Pulmonary artery endothelial cell (primary cell): Measurements from ENCODE around the gene FMN1. TPM values are rescaled to one million over a fixed set of nuclear protein-coding genes. Genes with fewer than 3 reads are reported as not detected.

Experiments used
- DNase-seq: peaks from one replicate; pipeline ENCODE4 v3.0.0-alpha.2; 2011; ENCODE audit warnings: low read depth, low spot score
- total RNA-seq: library from RNA; depleted of rRNA; stranded (reverse); fragments of >200 nt; gene quantifications from 2 replicates; pipeline ENCODE4 v1.2.3, GENCODE V29; 2014

The FMN1 gene
- total RNA-seq, 1 donor from 2014 or later: under 0.01 TPM

DNA sequence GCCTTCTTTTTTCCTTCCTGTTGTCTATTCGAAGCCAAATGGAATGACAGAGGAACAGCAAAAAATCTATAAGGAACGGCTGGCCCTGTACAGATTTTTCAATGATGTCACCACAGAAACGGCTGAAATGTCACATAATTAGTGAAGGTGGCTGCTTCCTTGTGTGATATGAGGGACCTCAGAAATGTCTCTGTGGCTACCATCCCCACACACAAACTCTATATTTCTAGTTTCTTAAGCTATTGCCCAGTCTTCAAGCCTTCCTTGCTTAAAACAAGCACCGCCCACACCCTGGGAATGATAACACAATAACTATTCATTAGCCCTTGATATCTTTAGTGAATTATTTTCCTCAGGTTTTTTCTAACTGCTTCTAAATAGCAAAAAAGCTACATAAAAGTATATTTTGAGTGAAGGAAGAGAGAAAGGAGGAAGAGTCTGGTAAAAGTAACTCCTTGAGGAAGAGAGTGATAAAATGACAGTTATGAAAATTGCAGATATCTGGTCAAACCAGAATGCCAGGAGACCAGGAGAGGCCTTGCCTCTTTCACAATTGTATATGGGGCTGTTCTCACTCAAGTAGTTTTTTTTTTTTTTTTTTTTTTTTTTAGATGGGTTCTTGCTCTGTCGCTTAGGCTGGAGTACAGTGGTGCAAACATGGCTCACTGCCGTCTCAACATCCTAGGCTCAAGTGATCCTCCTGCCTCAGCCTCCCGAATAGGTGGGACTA lies 38.7 kb downstream of the FMN1 start:
- DNase-seq: no peak

DNA sequence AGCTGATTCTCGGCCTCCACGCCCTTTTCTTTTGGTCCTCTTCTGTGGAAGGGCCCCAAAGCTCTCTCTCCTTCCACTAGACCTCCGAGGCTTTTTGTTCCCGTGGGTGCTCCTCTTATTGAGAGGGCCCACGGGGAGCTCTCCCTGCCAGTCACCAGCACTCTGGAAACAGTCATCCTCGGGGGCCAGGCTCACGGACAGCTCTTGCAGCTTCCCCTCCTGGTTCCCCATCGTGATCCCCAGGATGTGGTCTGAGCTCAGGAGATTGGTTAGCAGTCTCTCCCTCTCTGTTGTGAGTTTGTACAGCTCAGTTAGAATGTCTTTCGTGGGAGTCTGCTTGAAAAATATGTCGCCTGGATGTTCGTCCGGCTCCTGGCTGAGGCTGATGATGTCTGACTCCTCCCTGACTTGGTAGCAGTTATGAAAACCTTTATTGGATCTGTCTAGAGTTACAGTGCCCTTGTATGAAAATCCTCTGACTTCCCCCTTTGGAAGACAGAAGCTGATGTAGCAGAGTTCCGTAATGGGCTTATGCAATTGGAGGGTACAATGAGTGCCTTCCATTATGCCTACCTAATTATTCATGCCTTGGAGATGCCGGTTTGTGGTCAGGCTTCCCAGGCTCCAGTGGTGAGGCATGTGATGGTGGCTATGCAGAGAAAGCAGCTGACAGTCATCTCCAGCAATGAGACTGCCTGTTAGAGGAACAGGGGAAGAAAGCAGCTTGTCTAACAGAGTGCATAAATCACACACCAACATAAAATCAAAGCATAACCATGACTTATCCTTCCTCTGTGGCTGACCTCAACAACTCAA lies 40.0 kb downstream of the FMN1 start:
- no peak for DNase-seq

GRCh38 chr15:33153548-33153947 lies 41.0 kb downstream of the FMN1 start:
- DNase-seq: no peak

DNA sequence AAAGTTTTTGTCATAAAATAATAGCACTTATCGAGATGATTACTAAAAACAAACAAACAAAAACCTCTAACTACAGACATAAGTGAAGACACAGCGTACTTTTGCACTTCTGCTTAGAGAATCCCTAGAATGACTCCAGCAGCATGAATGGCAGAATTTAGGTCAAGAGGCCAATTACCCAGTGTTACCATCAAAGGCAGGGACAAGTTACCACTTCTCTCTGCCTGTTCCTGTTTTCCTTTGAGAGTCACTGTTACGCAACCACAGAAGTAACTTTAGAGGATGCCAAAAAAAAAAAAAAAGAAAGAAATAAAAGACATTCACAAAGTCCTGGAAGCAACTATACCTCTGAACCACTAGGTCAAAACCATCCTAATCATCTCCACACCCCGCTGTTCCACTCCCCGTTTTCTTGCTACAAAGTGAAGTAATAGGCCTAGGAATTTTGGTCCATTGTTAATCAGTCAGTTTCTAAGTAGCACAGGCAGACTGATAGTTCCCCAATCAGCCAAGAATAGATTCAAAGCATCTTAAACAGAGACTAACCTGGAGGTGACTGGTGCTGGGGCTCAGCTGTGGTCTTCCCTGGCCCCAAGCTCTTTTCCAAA lies 41.9 kb downstream of the FMN1 start:
- no peak for DNase-seq

DNA sequence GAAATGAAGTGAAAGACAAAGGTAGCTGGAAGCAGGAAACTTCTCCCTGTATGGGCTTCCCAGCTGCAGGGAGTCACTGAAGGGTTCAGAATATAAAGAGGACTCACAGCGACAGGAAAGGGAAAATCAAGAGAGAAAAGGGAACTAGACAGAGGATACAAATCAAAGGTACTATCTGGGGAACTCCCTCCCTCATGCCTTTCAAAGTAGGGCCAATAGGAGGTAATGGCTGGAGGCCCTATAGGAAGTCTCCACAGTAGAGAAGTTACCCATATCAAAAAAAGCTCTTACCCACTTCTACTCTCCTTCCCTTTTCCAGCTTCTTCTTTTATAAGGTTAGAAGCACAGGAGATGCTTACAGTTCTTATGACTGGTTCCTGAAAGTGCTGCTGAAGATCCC lies 43.5 kb downstream of the FMN1 start:
- no peak for DNase-seq

DNA sequence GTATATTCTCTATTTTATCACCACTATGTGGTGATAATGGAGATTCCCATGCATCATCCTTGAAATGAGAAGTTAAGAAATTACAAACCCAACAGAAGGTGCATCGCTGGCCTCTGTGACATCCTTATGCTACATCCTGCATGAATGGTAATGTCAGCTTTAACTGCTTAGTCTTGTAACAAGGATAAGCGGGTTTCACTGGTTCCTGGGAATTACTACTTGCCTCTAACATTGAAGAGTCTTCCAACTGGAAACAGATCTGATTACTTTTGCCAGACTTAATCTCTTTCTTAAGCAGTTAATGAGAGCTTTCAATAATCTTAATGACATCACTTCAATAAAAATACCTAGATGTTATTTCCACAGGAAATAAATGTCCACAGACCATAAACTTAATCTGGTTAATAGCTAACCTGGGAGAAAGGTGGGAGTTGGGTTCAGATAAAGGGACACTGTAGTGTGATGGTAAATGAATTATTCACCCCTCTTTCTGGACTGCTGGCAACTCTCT lies 44.0 kb downstream of the FMN1 start:
- DNase-seq: no peak

DNA sequence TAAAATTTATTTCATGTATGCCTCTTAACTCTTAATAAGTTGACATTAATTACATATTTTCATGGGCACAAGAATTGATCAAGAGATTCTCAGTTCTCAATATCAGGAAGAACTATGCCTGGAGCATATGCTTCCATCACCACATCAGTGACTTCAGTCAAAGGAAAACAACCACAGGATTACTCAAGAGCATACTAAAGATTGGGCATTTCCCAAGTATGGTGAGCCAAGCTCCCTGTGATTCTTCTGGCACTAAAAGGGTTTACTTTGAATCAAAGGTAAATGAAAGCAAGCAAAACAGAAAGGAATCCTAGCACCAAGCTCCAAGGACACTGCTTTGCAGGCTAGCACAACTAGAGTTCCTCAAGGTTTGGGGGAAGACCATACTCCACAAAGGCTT lies 44.6 kb downstream of the FMN1 start:
- DNase-seq: no peak

GRCh38 chr15:33148129-33148751 lies 46.3 kb downstream of the FMN1 start:
- no peak for DNase-seq

DNA sequence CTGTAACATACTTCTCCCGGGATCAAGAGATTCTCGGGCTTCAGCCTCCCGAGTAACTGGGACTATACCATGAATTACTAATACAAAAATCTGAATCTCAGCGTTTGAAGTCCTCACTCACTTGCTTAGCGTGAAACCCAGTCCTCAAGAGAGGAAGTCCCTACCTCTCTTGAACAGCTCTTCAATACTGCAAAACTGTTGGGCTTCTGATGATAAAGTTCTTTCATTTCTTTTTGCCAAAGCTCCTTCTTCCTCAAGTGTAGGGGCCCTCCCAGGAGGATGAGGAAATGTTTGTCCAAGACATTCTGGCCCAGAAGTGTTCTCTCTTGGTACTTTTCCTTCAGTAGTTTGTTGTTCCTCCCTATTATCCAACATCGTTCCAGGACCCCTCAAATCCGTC lies 48.5 kb downstream of the FMN1 start:
- DNase-seq: no peak

DNA sequence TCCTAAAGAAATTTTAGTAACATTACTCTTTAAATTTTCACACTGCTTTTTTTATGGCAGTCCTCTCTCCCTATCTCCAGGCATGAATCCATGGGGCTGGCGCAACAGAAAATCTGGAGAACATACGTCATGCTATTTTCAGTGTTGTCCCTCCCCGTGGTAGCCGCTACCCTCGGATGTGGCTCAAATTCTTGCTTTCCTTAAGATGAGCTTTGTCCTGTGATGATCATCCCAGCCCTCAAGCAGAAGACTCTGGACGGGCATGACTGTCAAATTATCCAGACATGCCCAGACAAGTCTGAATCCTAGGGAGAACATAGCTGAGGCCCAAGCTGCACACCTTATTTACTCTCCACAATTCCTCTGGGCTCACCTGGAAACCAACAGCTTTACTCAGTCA lies 49.1 kb downstream of the FMN1 start:
- no peak for DNase-seq

GRCh38 chr15:33142708-33143107 lies 51.8 kb downstream of the FMN1 start:
- DNase-seq: no peak

DNA sequence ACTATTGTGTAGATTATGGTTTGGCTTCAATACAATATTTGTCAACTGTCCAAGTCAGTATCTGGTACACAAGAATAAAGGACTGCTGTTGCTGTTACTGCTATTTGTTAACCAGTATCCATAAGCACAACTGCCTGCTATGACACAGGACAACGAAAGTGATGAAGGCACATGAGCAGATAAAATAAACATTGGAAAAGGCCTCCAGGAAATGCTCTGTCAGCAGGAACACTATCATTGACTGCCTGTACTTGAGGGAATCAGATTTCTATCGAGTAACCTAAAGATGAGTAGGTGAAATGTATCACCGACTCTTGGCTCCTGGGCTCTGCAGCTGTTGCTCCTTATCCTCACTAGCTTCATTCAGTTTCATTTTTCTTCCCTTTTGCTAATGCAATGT lies 56.5 kb downstream of the FMN1 start:
- no peak for DNase-seq

- no peak for DNase-seq
These were observed 57.4 kb downstream of the FMN1 start for GRCh38 chr15:33137101-33137500.

DNA sequence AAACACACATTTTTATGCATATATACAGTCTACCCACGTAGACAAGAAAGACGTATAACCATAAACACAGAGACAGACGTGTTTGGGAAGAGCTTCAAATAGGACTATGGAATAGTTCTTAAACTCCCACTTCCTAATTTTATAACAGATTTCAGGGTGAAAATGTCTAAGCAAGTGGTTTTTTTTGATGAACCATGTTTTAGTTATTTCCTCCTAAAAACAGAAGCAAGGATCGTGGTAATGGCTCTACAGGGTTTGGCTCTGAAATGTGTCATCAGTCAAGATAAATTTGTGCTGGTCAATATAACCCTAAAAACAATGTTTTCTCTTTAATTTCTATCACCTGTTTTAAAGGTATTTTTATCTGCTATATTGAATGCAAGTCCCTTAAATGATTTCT lies 58.2 kb downstream of the FMN1 start:
- DNase-seq: no peak

- DNase-seq: no peak
These were observed 59.1 kb downstream of the FMN1 start for GRCh38 chr15:33135355-33135781.

DNA sequence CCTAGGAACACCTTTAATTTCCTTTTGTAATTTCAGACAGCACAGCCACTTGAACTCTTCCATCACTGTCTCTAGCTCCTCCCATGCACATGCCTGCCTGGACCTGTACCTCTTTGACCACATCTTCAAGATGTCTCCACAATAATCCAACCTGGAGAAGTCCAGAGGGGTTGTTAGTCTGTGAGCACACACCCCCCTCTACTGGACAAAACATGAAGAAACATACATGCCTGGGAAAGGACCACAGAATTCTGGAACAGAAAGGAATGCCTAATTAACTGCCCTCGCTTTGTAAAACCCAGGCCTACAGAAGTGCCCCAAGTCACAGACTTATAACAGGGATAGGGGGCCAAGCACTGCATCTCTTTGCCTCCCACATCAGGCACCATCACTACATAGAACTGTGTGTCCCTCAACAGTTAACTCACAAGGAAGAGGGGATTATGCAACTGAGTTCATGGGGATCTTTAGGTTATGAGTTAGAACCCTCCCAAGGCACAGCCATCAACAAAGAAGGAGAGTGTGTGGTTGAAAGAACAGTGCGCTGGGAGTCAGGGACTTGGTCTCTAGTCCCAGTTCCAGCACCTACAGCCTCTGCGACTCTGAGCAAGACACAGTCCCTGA lies 61.7 kb downstream of the FMN1 start:
- peak; percentile 10 for DNase-seq

GRCh38 chr15:33132233-33132580 lies 62.3 kb downstream of the FMN1 start:
- no peak for DNase-seq

DNA sequence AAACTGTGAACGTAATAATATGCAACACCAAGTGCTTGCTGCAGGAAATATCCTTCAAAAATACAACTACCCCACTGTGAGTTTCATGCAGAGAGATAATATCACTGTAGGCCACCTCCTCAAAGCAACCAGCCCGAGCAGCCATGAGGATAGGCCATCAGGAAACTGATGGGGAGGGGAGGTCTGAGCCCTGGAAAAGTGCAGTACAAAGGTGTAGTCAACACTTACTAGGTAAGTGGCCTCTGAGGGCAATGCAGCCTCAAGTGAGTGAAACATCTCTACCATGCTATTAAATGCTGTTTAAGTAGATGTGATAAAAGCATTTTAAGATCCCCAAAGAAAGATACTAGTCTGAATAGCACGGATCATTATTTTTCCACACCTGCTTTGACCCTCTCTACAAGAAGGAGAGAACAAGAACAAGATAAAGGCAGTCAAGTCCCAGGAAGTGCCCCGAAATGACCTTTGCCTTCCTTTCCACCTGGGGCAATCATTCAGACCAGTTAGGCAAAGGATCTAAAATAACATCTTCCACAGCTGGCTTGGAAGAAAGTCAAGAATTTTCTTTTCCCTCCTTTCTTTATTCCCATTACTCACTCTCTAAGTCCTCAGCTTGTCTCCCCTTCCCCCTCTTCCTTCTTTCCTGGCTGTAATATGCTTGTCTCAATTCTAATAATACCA lies 62.8 kb downstream of the FMN1 start:
- no peak for DNase-seq

DNA sequence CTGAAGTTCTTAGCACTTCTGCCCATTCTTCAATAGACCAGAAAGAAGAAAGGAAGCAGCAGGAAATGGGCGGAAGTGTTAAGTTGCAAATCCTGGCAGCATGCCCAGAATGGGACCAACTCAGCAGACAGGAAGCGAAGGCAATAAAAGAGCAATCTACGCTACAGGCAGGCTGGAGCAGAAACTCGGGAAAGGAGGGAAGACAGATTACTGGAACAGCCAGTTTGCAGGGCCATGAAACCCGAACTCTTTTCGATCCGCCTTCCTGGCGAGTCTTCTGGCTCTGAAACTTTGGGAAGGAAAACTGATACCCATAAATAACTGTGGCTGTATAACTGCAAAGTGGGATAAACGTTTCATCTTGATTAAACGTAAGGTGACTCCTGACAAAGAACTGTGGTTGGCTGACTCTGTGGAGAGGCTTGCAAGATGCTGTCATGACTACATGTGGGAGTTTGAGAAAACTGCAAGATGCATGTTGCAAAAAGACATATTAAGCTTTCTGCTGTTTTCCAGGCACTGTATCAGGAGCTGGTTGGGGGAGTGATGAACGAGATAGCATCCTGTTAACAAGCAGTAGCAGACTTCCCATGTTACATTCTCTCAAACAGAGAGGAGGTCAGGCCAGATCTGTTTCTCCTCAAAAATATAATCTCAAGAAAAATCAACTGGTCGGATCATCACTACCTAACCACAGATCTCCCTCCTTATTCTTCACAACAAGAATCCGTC lies 67.8 kb downstream of the FMN1 start:
- DNase-seq: peak; percentile 89

GRCh38 chr15:33125894-33126537 lies 68.5 kb downstream of the FMN1 start:
- no peak for DNase-seq
